ENCODE data around the gene TMPRSS9. TPM values are rescaled to one million over a fixed set of nuclear protein-coding genes. Genes with fewer than 3 reads are reported as not detected.

Gene TMPRSS9
- total RNA-seq, 2 donors from 2014 or later: 0.25 to 0.34 TPM

DNA sequence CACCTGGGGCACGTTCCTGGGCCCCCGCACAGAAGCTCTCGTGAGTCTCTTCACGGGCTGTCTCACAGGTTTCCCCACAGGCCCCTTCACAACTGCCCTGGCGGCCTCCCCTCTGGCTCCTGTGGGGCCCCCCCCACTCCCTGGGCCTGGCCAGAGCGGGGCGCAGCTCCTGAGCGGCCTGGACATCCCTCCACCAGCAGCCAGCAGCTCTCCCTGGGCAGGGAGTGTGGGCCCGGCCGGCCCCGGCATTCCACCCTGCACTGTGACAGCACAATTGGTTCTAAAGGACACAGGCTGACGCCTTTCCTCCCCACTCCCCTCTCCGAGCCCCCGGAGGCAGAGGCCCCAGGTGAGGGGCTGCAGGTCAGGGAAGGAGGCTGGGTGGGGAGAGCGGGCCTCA, 76.9 kb downstream of the TMPRSS9 start:
- intact Hi-C loops (cut with DNase I, micrococcal nuclease): no loop called here
- DNase-seq: no peak
- ATAC-seq: no peak

DNA sequence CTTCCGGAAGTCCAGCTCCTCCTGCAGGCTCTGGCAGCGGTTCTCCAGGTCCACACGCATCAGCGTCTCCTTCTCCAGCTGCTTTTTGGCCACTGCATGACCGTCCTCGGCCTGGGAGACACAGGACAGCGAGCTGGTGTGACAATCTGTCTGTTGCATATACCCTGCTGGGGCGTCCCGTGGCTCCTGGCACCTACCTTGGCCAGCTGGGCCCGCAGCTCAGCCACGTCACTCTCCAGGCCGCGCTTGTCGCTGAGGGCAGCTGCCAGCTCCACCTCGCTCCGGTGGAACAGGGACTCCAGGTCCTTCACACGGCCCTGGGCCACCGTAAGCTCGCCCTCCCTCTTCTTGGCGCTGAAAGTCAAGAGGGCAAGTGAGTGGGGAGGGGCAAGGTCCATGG, 78.1 kb downstream of the TMPRSS9 start:
- no peak for ATAC-seq
- intact Hi-C loops (cut with DNase I, micrococcal nuclease): no loop called here
- no peak for DNase-seq

- intact Hi-C loops (cut with DNase I, micrococcal nuclease): no loop called here
- ATAC-seq: no peak
- no peak for DNase-seq
These were observed 80.5 kb downstream of the TMPRSS9 start for GRCh38 chr19:2440515-2440914.

DNA sequence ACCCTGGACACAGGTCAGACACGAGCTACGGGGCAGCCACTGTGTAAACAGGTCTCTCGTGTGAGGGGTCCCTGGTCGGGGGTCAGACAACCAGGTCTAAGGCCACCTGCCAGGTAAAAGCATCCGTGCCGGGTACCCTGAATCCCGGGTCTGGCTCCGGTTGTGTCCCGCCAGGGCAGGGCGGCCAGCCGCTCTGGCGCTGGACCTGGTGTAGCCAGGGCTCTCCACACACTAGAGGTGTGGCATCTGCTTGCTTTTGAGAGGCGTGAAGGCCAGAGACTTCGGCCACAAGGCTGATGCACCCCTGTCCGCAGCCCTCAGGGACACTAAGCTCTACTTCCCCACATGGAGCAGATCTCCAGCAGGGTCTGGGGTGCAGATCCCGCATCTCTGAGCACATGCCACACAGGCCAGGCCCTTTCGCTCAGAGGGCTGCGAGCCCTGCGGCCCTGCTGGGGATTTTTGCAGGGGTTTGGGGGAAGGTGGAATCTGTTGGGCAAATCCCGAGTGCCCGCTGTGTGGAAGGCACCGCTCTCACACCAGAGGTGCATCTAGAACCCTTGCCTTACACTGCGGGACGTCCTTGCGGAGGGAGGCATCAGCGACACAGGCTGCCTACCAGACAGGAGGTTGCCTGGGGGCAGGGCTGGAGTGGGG, 81.2 kb downstream of the TMPRSS9 start:
- ATAC-seq: no peak
- DNase-seq: no peak
- intact Hi-C loops (cut with DNase I, micrococcal nuclease): no loop called here

DNA sequence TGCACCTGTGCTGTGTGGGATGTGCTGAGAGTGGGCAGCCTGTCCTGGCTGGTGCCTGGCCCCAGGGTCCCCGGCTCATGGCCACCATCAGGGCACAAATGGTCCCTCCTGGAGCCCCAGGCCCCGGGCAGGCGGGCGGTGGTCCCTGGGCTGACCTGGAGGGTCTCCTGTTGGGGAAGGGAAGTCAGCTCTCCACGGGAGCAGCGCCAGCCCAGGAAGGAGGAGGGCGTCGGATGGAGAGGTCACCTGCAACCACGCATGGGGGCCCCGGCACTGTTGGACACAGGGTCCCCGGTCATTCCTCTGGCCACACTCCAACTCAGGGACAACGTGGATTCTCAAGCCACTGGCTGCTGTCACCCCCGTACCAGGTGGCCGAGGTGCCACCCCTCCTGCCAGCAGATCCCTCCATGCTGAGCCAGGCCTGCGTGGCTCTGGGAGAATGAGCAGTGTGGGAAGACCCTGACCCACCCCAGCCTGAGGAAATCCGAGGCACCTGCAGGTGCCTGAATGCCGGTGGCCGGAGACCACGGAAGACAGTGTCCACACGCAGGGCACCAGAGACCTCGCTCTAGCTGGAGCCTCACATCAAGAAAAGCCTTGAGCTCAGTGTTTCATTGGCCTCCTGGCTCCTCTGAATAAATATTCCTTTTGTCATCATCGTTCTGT, 83.2 kb downstream of the TMPRSS9 start:
- ATAC-seq: no peak
- intact Hi-C loops (cut with DNase I, micrococcal nuclease): no loop called here
- no peak for DNase-seq

- ATAC-seq (no peak), DNase-seq (no peak)
- intact Hi-C loops (cut with DNase I, micrococcal nuclease): no loop called here
These were observed 83.7 kb downstream of the TMPRSS9 start for GRCh38 chr19:2443785-2444182.

DNA sequence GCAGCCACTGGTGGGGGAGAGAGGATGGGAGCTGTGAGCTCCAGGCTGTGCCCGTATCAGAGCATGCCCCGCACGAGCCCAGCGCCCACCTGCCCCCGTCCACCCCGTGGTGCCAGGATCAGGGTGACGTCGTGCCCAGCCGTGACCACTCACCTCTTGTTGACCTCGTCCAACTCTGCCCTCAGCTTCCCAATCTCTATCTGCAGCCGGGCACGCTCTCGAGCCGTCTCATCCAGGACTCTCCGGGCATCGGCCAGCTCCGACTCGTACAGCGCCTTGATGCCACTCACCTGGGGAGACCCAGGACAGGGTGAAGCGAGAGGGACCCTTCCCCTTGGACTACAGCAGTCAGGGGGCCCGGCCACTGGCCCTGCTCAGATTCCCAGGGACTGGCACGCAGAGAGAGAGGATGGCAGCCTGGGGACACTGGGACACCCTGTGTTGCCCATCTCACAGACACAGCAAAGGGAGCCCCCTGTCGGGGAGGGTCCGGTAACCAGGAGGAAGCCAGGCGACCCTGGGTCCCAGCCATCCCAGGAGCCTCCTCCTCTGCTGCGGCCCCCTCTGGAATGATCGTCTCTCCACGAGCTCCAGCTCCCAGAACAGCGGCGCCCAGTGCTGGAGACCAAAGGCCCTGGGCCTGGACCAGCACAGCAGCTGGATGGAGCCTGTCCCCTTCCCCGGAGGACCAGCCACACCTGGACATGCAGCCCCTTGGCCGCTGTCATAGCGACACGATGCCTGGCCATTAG, 84.4 kb downstream of the TMPRSS9 start:
- ATAC-seq (no peak), DNase-seq (no peak)
- intact Hi-C loops (cut with DNase I, micrococcal nuclease): no loop called here

- ATAC-seq (no peak), DNase-seq (no peak)
- intact Hi-C loops (cut with DNase I, micrococcal nuclease): no loop called here
These were observed 86.3 kb downstream of the TMPRSS9 start for GRCh38 chr19:2446381-2446780.

DNA sequence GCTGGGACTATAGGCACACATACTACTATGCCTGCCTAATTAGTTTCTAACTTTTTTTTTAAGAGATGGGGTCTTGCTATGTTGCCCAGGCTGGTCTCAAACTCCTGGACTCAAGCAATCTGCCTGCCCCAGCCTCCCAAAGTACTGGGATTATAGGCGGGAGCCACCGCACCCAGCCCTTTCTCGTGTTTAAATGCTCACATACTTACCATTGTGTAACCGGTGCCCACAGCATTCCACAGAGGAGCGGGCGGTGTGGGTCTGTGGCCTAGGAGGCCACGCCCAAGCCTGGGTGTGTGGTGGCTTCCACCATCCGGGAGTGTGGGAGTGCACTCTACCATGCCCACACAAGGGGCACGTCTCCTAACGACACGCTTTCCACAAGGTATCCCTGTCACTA, 89.0 kb downstream of the TMPRSS9 start:
- intact Hi-C loops (cut with DNase I, micrococcal nuclease): no loop called here
- DNase-seq: no peak

DNA sequence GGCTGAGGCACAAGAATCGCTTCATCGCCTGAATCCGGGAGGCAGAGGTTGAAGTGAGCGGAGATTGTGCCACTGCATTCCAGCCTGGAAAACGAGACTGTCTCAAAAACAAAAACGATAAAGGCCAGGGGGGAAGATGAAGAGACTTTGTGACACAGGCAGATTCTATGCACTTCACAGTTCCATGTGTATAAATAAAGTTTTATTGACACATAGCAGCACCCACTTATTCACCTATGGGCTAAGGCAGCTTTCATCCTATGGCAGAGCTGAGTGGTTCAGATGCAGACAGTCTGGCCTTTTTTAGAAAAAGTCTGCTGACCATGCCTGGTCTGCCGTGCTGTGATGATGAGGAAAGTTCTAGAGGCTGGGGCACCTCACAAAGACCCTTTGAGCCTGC, 91.1 kb downstream of the TMPRSS9 start:
- DNase-seq (no peak), ATAC-seq (no peak)
- intact Hi-C loops (cut with DNase I, micrococcal nuclease): no loop called here

More for the DNA sequence above, 89.0 kb downstream of the TMPRSS9 start:
- peak; percentile 20 for ATAC-seq

DNA sequence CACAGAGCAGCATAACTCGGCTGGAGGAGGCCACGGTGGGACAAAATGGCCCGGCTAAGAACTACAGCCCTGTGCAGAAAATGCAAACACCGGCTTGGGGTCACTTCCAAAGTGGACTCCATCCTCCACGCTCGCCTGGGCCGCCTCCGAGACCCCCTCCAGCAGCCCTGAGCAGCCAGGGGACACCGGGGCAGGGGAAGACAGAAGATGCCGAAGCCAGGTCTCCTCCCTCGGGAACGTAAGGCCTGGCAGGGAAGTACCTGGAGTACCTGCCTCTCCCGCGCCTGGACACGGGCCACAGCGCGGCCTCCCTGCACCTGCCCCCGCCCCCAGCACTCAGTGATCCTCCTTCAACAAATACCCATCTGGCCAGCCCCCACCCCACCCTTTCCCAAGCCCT, 91.7 kb downstream of the TMPRSS9 start:
- DNase-seq: no peak
- no peak for ATAC-seq
- intact Hi-C loops (cut with DNase I, micrococcal nuclease): no loop called here

- DNase-seq (no peak), ATAC-seq (no peak)
- intact Hi-C loops (cut with DNase I, micrococcal nuclease): no loop called here
These were observed 93.5 kb downstream of the TMPRSS9 start for GRCh38 chr19:2453431-2454025.

GRCh38 chr19:2454199-2454961, 94.3 kb downstream of the TMPRSS9 start:
- intact Hi-C loops (cut with DNase I, micrococcal nuclease): no loop called here
- DNase-seq: no peak
- ATAC-seq: no peak

GRCh38 chr19:2454962-2455850, 95.1 kb downstream of the TMPRSS9 start:
- intact Hi-C loops (cut with DNase I, micrococcal nuclease): no loop called here
- ATAC-seq (no peak), DNase-seq (no peak)

GRCh38 chr19:2455851-2456570, 95.9 kb downstream of the TMPRSS9 start:
- DNase-seq (peak; percentile 55 to 63), ATAC-seq (peak; percentile 37)
- intact Hi-C loops (cut with DNase I, micrococcal nuclease): no loop called here

- DNase-seq: no peak
- intact Hi-C loops (cut with DNase I, micrococcal nuclease): no loop called here
- no peak for ATAC-seq
These were observed 97.5 kb downstream of the TMPRSS9 start for GRCh38 chr19:2457394-2458037.

DNA sequence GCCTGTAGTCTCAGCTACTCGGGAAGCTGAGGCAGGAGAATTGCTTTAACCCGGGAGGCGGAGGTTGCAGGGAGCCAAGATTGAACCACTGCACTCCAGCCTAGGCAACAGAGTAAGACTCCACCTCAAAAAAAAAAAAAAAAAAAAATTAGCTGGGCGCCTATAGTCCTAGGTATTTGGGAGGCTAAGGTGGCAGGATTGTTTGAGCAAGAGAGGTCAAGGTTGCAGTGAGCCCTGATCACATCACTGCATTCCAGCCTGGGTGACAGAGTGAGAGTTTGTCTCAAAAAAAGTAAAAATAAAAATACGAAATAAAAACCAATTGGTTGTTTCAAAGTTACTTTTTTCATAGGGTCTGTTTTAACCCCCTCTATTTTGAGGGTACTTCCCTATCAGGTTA, 98.0 kb downstream of the TMPRSS9 start:
- intact Hi-C loops (cut with DNase I, micrococcal nuclease): no loop called here
- no peak for ATAC-seq
- no peak for DNase-seq
